K562 (cell line): Measurements from ENCODE around the gene EXOSC2. TPM values are rescaled to one million over a fixed set of nuclear protein-coding genes. Genes with fewer than 3 reads are reported as not detected.

Source experiments
- CXXC5 ChIP-seq: fragments of 250-450 bp; sonication (Bioruptor Pico); IDR thresholded peaks from 2 replicates; pipeline ENCODE4 v1.8.0; 2022; ENCODE audit warnings: inconsistent platforms, mild to moderate bottlenecking, moderate library complexity
- ETS1 ChIP-seq: conservative IDR thresholded peaks from 2 replicates; pipeline ENCODE4 v1.6.1; 2011; ENCODE audit warnings: low read depth, mild to moderate bottlenecking, low read length; ENCODE audit not compliant: control insufficient read depth
- FUS ChIP-seq: fragments of 200-400 bp; formaldehyde crosslinking; optimal IDR thresholded peaks from 2 replicates; pipeline ENCODE3; 2017; ENCODE audit warnings: low read depth, low read length
- HDAC1 ChIP-seq, 2 experiments: fragments of 450-650 bp; IDR thresholded peaks; 2 replicates each; pipeline ENCODE4 v1.6.1; 2016 to 2017; ENCODE audit warnings: inconsistent platforms in 1 of 2, mild to moderate bottlenecking in 1 of 2, moderate library complexity in 1 of 2
- PCBP1 ChIP-seq: fragments of 200-400 bp; formaldehyde crosslinking; IDR thresholded peaks from 2 replicates; pipeline ENCODE4 v1.6.1; 2018; ENCODE audit warnings: mild to moderate bottlenecking, low read depth, low read length; ENCODE audit not compliant: poor library complexity, severe bottlenecking
- REST ChIP-seq, 2 experiments: fragments of 450-650 bp; formaldehyde crosslinking in 1 of 2; IDR thresholded peaks; 2 replicates each; pipeline versions ENCODE4 v1.4.0 to v1.6.1; 2014 to 2020; ENCODE audit warnings: mild to moderate bottlenecking in 2 of 2, borderline replicate concordance in 1 of 2, low read depth in 1 of 2
- SMARCA5 ChIP-seq: fragments of 450-650 bp; IDR thresholded peaks from 2 replicates; pipeline ENCODE4 v1.6.1; 2016
- SMC3 ChIP-seq: conservative IDR thresholded peaks from 2 replicates; pipeline ENCODE4 v1.6.1; 2011; ENCODE audit warnings: low read depth, low read length, improper control_type of control experiment; ENCODE audit not compliant: insufficient read depth
- TEAD4 ChIP-seq, 2 experiments: sonication (generic) in 1 of 2; formaldehyde crosslinking in 1 of 2; IDR thresholded peaks; 2 replicates each; pipeline versions ENCODE4 v1.6.1 to v1.8.0; 2012 to 2022; ENCODE audit warnings: borderline replicate concordance in 1 of 2, inconsistent platforms in 1 of 2, low read length in 1 of 2, mild to moderate bottlenecking in 1 of 2, missing genetic modification reagents in 1 of 2
- ZEB2 ChIP-seq: fragments of 450-650 bp; IDR thresholded peaks from 2 replicates; pipeline ENCODE4 v1.6.1; 2016
- ZNF507 ChIP-seq: conservative IDR thresholded peaks from 2 replicates; pipeline ENCODE4 v1.6.1; 2017; ENCODE audit warnings: missing genetic modification characterization, missing compliant biosample characterization
- polyA plus RNA-seq, 8 experiments: library from polyadenylated mRNA; depleted of rRNA in 4 of 8; stranded (reverse) in 5 of 8; unstranded in 3 of 8; fragments of >200 nt; fragmentation: Nextera tagmentation in 2 of 8; fragmentation: Illumina TruSeq in 1 of 8; extraction: Ambion mirVana in 2 of 8; extraction: Trizol in 1 of 8; gene quantifications; 2 replicates each; pipeline versions ENCODE4 v1.2.1 to v1.2.3, GENCODE V29; 2011 to 2014; ENCODE audit warnings: inconsistent platforms in 1 of 8, missing spikeins in 1 of 8
- total RNA-seq, 7 experiments: library from RNA; depleted of rRNA in 6 of 7; stranded (reverse); fragments of >200 nt in 6 of 7; fragmentation: Illumina TruSeq in 2 of 7; extraction: Trizol in 2 of 7; gene quantifications; 2 replicates each; pipeline versions ENCODE4 v1.2.1 to v1.2.3, GENCODE V29; 2011 to 2021; ENCODE audit warnings: low replicate concordance in 1 of 7
- TF ChIP-seq, protein P1 (sequence below): fragments of 250-450 bp; sonication (Bioruptor Pico); IDR thresholded peaks from 2 replicates; pipeline ENCODE4 v1.5.0; 2020; ENCODE audit warnings: mild to moderate bottlenecking, borderline replicate concordance
- TF ChIP-seq, protein P2 (sequence below): fragments of 250-450 bp; sonication (Bioruptor Pico); IDR thresholded peaks from 2 replicates; pipeline ENCODE4 v1.8.0; 2022; ENCODE audit warnings: moderate library complexity, mild to moderate bottlenecking, inconsistent platforms

EXOSC2 gene
- total and polyA plus RNA-seq, 9 of the 15 experiments (the other 6 are each of a cell fraction or from before 2014, with no cell fraction given) = 46.0 to 101 (median 77.6) TPM

- TF ChIP-seq REST (IDR thresholded peaks at IDR 0.05; ENCODE audit: borderline replicate concordance) (peak; percentile 10; the same call in 1 of the 2 replicates), REST (CRISPR knock-in tag; IDR thresholded peaks at IDR 0.05; ENCODE audit: low read depth) (no peak), SMC3 (no peak), ZNF507 (no peak), PCBP1 (no peak), ZEB2 (no peak), CXXC5 (CRISPR knock-in tag) (peak; percentile 85), TEAD4 (IDR thresholded peaks at IDR 0.05; ENCODE audit: low read length) (no peak), TEAD4 (CRISPR knock-in tag; IDR thresholded peaks at IDR 0.05; ENCODE audit: borderline replicate concordance) (peak; percentile 97; the same call in 1 of the 2 replicates), FUS (peak; percentile 40), SMARCA5 (peak; percentile 35; the same call in 1 of the 2 replicates), HDAC1 (IDR thresholded peaks at IDR 0.05) (peak in 1 of 2 experiments; percentile 60; a peak in 2 of 4 replicates), ETS1 (peak; percentile 28; the same call in 1 of the 2 replicates)
- TF ChIP-seq, protein P1, sequence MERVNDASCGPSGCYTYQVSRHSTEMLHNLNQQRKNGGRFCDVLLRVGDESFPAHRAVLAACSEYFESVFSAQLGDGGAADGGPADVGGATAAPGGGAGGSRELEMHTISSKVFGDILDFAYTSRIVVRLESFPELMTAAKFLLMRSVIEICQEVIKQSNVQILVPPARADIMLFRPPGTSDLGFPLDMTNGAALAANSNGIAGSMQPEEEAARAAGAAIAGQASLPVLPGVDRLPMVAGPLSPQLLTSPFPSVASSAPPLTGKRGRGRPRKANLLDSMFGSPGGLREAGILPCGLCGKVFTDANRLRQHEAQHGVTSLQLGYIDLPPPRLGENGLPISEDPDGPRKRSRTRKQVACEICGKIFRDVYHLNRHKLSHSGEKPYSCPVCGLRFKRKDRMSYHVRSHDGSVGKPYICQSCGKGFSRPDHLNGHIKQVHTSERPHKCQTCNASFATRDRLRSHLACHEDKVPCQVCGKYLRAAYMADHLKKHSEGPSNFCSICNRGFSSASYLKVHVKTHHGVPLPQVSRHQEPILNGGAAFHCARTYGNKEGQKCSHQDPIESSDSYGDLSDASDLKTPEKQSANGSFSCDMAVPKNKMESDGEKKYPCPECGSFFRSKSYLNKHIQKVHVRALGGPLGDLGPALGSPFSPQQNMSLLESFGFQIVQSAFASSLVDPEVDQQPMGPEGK (CRISPR knock-in tag) = no peak
- TF ChIP-seq, protein P2, sequence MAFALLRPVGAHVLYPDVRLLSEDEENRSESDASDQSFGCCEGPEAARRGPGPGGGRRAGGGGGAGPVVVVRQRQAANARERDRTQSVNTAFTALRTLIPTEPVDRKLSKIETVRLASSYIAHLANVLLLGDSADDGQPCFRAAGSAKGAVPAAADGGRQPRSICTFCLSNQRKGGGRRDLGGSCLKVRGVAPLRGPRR (CRISPR knock-in tag) = no peak
Measured at GRCh38 chr9:130680836-130681768, 12.5 kb upstream of the EXOSC2 start (continued).
